Measurements from ENCODE around the gene C1QTNF8.

- TF ChIP-seq CTCF (IDR thresholded peaks at IDR 0.05; ENCODE audit: low read depth, low read length) (no peak), EZH2phosphoT487 (IDR thresholded peaks at IDR 0.05; ENCODE audit: low read depth) (no peak)
These were observed 10.6 kb upstream of the C1QTNF8 start for GRCh38 chr16:1106659-1107058.

Measured in OCI-LY3 (cell line).